ENCODE results near the gene EIF1AY. TPM values are rescaled to one million over a fixed set of nuclear protein-coding genes. Genes with fewer than 3 reads are reported as not detected.

Gene EIF1AY
- total and polyA plus RNA-seq, 2 of the 13 experiments (the other 11 are each of a cell fraction or from before 2014, with no cell fraction given): 20.9 to 53.2 TPM

DNA sequence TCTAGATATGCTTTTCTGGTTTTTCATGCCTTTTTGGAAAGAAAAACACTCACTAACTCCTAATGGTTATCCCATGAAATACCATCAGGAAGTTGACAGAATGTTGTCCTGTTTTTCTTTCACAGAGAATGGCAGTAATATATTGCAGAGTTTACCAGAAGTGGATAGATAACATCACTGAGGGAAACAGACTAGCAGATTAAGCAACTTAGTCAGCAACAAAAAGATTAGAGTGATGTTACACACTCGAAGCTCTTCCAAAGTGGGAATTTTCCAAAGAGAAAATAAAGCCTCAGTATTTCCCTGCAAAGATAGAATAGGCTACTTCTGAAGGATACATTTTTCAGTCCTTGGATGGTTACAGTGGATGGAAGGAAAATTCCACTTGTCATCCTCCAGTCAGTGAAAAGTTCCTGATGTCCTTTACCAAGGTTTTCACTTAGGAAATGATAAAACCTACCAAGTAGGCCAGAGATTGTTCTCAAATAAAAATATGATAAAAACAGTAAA lies 31.1 kb upstream of the EIF1AY start (continued):
- TF ChIP-seq ZNF276 (CRISPR knock-in tag; IDR thresholded peaks at IDR 0.05; ENCODE audit: low read depth): no peak

DNA sequence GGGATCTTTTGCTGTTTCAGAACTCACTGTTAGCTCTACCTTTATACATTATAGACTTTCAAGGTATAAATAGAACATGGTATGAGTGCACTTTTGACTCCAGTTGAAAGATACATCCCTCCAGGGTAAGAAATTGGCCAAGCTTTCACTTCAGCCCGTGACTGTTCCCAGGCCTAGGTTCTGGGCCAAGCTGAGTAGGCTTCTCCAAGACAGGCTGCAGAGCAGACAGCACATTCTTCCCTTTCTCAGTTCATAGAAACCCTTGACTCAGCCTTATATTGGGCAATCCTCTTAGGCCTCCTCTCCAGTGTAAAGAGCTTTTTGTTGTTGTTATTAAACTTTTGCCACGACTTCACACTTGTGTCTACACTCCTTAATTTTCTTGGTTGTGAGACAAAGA lies 29.5 kb upstream of the EIF1AY start:
- no peaks in the 10 kb centered on the region for H3K27me3 ChIP-seq (ENCODE audit: control insufficient read depth in 1 of 2, insufficient read depth in 2 of 2, low read length in 2 of 2)
- H3K9me3 ChIP-seq (ENCODE audit: low read length): peaks cover 5% of the 10 kb centered on the region; the same call in 1 of the 2 replicates
- 15% methylated on average over 1 of the region's 2 CpGs for WGBS (ENCODE audit: low lambda C conversion rate)
- FAIRE-seq (no peak), ATAC-seq (no peak), DNase-seq (ENCODE audit: low spot score) (no peak)
- no peak overlapping the region for H3K27ac ChIP-seq (ENCODE audit: extremely low read length, insufficient read depth, low read length)
- H3K36me3 ChIP-seq (replicated peaks in 1 of 2; ENCODE audit: control insufficient read depth in 1 of 2, insufficient read depth in 2 of 2, low read length in 2 of 2): no peaks in the 10 kb centered on the region
- H3K4me1 ChIP-seq (ENCODE audit: insufficient read depth, low read length): no peaks in the 10 kb centered on the region
- in situ Hi-C loops (cut with HindIII; ENCODE audit: extremely low pct_ligation_motif_present, low pct_unique_long_range_greater_than_20kb): no loop called here
- intact Hi-C loops (cut with micrococcal nuclease; ENCODE audit: unreplicated experiment): no loop called here
- H3K4me2 ChIP-seq (ENCODE audit: low read depth, low read length): no peak overlapping the region
- no TSS peak for BruUV-seq (replicated peaks)
- no peaks in the 10 kb centered on the region for H4K20me1 ChIP-seq (ENCODE audit: insufficient read depth, low read length)
- no peak overlapping the region for H3K9ac ChIP-seq (ENCODE audit: insufficient read depth, low read depth, low read length)
- no peaks in the 10 kb centered on the region for H3K79me2 ChIP-seq (ENCODE audit: insufficient read depth, low read length)
- no peak overlapping the region for H2AFZ ChIP-seq (ENCODE audit: low read length)
- H3K4me3 ChIP-seq (replicated peaks in 1 of 3; ENCODE audit: insufficient read depth in 1 of 3, low read depth in 2 of 3, low read length in 3 of 3): no peak overlapping the region
- CTCF ChIA-PET (ENCODE audit: low intra/inter-chr PET ratio, low total read pairs): no interaction called here
- POLR2A ChIA-PET: no interaction called here
- TF ChIP-seq ETV5 (CRISPR knock-in tag; IDR thresholded peaks at IDR 0.05; ENCODE audit: borderline replicate concordance): no peak
- no peak for TF ChIP-seq ZBTB8A (CRISPR knock-in tag; IDR thresholded peaks at IDR 0.05; ENCODE audit: borderline replicate concordance, low read depth)
- TF ChIP-seq TBP (CRISPR knock-in tag; IDR thresholded peaks at IDR 0.05): no peak
- TF ChIP-seq ZNF12 (CRISPR knock-in tag; IDR thresholded peaks at IDR 0.05): no peak
- TF ChIP-seq ZMYM3 (CRISPR knock-in tag; IDR thresholded peaks at IDR 0.05): no peak
- no peak for TF ChIP-seq ZNF354B (CRISPR knock-in tag; IDR thresholded peaks at IDR 0.05)
- no peak for TF ChIP-seq ZKSCAN8 (CRISPR knock-in tag; IDR thresholded peaks at IDR 0.05; ENCODE audit: borderline replicate concordance)
- no peak for TF ChIP-seq FUBP1 (CRISPR knock-in tag; IDR thresholded peaks at IDR 0.05; ENCODE audit: borderline replicate concordance)
- TF ChIP-seq, protein P1, sequence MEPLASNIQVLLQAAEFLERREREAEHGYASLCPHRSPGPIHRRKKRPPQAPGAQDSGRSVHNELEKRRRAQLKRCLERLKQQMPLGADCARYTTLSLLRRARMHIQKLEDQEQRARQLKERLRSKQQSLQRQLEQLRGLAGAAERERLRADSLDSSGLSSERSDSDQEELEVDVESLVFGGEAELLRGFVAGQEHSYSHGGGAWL (CRISPR knock-in tag; IDR thresholded peaks at IDR 0.05): no peak
- TF ChIP-seq PCBP1 (IDR thresholded peaks at IDR 0.05; ENCODE audit: borderline replicate concordance, low read depth, low read length): no peak
- TF ChIP-seq SRSF9 (IDR thresholded peaks at IDR 0.05; ENCODE audit: borderline replicate concordance, insufficient read depth, low read depth, low read length, poor library complexity, severe bottlenecking): no peak

Measured in HepG2 (cell line).